Measurements from ENCODE around the gene TLX2. TPM values are rescaled to one million over a fixed set of nuclear protein-coding genes. Genes with fewer than 3 reads are reported as not detected.

The TLX2 gene
- total RNA-seq, 4 donors from 2014 or later = not detected

DNA sequence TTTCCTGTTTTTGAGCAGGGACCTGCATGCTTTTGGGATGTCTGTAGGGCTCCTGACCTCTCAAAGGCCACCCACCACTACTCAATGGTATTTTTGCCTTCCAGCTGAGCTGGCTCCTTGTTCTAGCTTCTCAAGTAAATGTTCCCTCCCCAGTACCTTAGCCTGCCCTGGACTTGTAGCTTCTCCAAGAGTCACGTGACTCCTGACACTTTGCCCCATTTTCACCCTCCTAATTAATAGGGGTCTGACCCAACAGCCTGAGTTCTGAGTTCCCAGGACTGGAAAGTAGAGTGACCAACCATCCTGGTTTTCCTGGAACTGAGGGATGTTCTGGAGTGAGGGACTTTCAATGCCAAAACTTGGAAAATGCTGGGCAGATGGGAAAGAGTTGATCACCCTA, 18.8 kb upstream of the TLX2 start:
- 83 to 100% methylated on average over 1 of the region's 1 CpG for WGBS, 2 donors
- intact Hi-C loops (cut with DNase I; ENCODE audit: low total_unique reads) = no loop called here
- no peak for TF ChIP-seq POLR2A (IDR thresholded peaks at IDR 0.05)
- TF ChIP-seq, protein P1, sequence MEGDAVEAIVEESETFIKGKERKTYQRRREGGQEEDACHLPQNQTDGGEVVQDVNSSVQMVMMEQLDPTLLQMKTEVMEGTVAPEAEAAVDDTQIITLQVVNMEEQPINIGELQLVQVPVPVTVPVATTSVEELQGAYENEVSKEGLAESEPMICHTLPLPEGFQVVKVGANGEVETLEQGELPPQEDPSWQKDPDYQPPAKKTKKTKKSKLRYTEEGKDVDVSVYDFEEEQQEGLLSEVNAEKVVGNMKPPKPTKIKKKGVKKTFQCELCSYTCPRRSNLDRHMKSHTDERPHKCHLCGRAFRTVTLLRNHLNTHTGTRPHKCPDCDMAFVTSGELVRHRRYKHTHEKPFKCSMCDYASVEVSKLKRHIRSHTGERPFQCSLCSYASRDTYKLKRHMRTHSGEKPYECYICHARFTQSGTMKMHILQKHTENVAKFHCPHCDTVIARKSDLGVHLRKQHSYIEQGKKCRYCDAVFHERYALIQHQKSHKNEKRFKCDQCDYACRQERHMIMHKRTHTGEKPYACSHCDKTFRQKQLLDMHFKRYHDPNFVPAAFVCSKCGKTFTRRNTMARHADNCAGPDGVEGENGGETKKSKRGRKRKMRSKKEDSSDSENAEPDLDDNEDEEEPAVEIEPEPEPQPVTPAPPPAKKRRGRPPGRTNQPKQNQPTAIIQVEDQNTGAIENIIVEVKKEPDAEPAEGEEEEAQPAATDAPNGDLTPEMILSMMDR (IDR thresholded peaks at IDR 0.05) = no peak
- DNase-seq (ENCODE audit: low spot score in 2 of 2) = no peak
- H3K4me3 ChIP-seq (ENCODE audit: low read depth, poor library complexity, severe bottlenecking) = no peak overlapping the region

GRCh38 chr2:74496997-74497776, 17.1 kb upstream of the TLX2 start:
- intact Hi-C loops (cut with DNase I; ENCODE audit: low total_unique reads) = no loop called here
- H3K4me3 ChIP-seq (ENCODE audit: low read depth, poor library complexity, severe bottlenecking) = no peak overlapping the region
- 58 to 61% methylated on average over 19 of the region's 19 CpGs for WGBS, 2 donors
- TF ChIP-seq, protein P1 (IDR thresholded peaks at IDR 0.05) = no peak
- TF ChIP-seq POLR2A (IDR thresholded peaks at IDR 0.05) = no peak
- DNase-seq (ENCODE audit: low spot score in 2 of 2) = no peak

DNA sequence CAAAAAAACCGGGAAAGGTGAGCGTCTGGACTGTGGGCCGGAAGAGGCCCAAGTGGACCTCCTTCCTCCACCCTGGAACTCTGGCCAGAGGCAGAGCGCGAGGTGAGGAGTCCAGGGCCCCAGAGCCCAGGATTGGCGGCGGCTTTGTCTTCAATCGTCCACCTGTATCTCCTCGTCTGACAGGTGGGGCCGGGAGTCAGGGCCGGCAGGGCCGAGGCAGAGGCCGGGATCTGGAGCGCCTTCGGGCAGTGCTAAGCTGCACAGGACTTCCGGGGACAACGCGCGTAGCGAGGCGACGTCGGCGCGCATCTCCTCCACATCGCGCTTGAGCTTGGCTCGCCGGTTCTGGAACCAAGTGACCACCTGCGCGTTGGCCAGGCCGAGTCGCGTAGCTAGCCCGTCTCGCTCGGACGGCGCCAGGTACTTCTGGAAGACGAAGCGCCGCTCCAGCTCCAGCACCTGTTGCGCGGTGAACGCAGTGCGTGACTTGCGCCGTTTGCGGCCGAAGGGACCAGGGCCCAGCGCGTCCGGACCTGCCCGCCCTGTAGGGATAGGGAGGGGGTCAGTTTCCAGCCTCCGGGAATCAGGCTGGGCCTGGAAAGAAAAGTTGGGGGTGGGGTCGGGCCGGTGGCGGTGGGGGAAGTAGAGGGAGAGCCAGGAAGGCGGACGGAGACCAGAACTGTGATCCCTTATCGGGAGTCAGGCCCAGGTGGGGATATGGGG, 16.3 kb upstream of the TLX2 start:
- TF ChIP-seq POLR2A (IDR thresholded peaks at IDR 0.05) = no peak
- TF ChIP-seq, protein P1 (IDR thresholded peaks at IDR 0.05) = no peak
- 5 to 6% methylated on average over 28 to 42 of the region's 61 CpGs for WGBS, 2 donors
- intact Hi-C loops (cut with DNase I; ENCODE audit: low total_unique reads) = no loop called here
- DNase-seq (ENCODE audit: low spot score in 2 of 2) = no peak
- no peak overlapping the region for H3K4me3 ChIP-seq (ENCODE audit: low read depth, poor library complexity, severe bottlenecking)

GRCh38 chr2:74498500-74499266, 15.6 kb upstream of the TLX2 start:
- intact Hi-C loops (cut with DNase I; ENCODE audit: low total_unique reads) = no loop called here
- H3K4me3 ChIP-seq (ENCODE audit: low read depth, poor library complexity, severe bottlenecking) = no peak overlapping the region
- TF ChIP-seq, protein P1 (IDR thresholded peaks at IDR 0.05) = no peak
- no peak for DNase-seq (ENCODE audit: low spot score in 2 of 2)
- WGBS, 2 donors = 1% methylated on average over 41 of the region's 41 CpGs

- TF ChIP-seq, protein P1 (IDR thresholded peaks at IDR 0.05) = no peak
- TF ChIP-seq POLR2A (IDR thresholded peaks at IDR 0.05) = no peak
- intact Hi-C loops (cut with DNase I; ENCODE audit: low total_unique reads) = no loop called here
- WGBS, 2 donors = 7 to 12% methylated on average over 52 to 58 of the region's 65 CpGs
- no peak within 1 kb of the TSS for H3K4me3 ChIP-seq (ENCODE audit: low read depth, poor library complexity, severe bottlenecking)
- no peak for DNase-seq (ENCODE audit: low spot score in 2 of 2)
Measured at GRCh38 chr2:74499267-74499939, 14.8 kb upstream of the TLX2 start, which contains the start of gene LBX2. Gene LBX2 (minus strand): TSS chr2:74499603. CDS start chr2:74499537, 66 bp downstream.

Measured in lower leg skin (tissue), 4 donors.